ENCODE results near the gene PCBD1.

Gene PCBD1

DNA sequence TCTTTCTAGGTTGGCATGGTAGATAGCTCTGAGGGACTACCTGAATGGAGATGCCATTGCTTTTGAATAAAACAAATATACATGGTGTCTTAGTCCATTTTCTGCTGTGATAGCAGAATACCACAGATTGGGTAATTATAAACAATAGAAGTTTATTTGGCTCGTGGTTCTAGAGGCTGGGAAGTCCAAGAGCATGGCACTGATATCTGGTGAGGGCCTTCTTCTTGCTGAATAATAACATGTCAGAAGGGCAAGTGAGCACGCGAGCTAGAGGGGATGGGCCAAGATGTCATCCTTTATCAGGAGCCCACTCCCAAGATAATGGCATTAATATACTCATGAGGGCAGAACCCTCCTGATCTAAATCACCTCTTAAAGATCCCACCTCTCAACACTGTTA, 50.7 kb downstream of the PCBD1 start:
- DNase-seq (no peak), ATAC-seq (replicated peaks) (no peak)
- Mint-ChIP-seq H3K27me3 (no peaks in the 10 kb centered on the region), H3K27ac (no peak overlapping the region), H3K4me1 (ENCODE audit: low read depth in 2 of 2) (peaks cover 25 to 62% of the 10 kb centered on the region in 2 donors), H3K36me3 (ENCODE audit: insufficient read depth) (peaks cover 4% of the 10 kb centered on the region), H3K4me3 (no peak overlapping the region), H3K9me3 (peaks cover 0 to 1% of the 10 kb centered on the region in 2 donors)

DNA sequence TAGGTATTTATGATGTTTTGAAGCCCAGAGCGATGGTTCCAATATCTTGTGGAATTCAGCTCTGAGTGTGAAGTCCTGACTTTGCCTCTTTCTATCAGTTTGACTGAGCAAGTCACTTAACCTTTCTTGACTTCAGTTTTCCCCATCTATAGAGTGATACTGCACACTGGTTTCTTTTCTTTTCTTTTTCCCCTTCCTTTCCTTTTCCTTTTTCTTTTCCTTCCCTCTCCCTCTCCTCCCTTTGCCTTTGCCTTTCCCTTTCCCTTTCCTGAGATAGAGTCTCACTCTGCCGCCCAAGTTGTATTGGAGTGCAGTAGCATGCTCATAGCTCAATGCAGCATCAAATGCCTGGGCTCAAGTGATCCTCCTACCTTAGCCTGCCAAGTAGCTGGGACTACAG, 52.0 kb downstream of the PCBD1 start:
- H3K4me1 Mint-ChIP-seq (ENCODE audit: low read depth in 2 of 2), result peaks cover 21 to 64% of the 10 kb centered on the region in 2 donors
- peaks cover 4% of the 10 kb centered on the region for H3K36me3 Mint-ChIP-seq (ENCODE audit: insufficient read depth)
- H3K27ac Mint-ChIP-seq, result no peak overlapping the region
- no peak overlapping the region for H3K4me3 Mint-ChIP-seq
- no peak for DNase-seq
- H3K9me3 Mint-ChIP-seq, result peaks cover 0 to 1% of the 10 kb centered on the region in 2 donors
- ATAC-seq (replicated peaks), result no peak
- H3K27me3 Mint-ChIP-seq, result no peaks in the 10 kb centered on the region

DNA sequence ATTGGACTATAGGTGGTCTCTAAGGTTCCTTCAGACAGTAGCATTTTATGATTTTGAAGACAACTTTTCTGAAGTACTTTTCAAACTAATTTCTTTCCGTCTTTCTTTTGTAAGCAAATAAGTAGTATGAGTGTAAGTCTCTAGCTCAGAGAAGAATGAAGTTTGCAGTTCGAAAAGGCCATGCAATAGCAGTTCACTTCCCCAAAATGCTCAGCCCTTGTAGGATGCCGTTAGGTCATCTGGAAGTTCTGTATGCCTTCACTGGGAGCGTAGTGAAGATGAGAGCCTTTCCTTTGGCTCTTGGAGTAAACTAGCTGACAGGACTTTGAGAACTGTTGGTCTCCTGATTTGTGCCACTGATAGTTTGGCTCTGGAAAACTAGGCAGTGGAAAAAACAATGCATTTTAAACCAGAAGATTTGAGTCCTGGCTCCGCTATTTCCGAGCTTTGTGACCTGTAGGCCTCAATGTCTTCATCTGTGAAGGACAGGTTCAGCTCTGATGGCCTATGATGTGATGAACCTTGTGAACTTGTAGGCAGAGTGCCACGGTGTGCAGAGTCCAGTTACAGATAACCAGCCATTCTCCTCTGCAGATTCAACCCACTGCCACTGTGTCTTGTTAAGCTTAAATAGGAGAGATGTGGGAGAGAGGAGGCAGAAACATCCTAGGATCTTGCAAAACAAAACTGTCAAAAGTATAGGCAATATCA, 53.8 kb downstream of the PCBD1 start:
- no peak overlapping the region for H3K27ac Mint-ChIP-seq
- ATAC-seq (replicated peaks) (no peak), DNase-seq (no peak)
- peaks cover 15 to 57% of the 10 kb centered on the region in 2 donors for H3K4me1 Mint-ChIP-seq (ENCODE audit: low read depth in 2 of 2)
- no peaks in the 10 kb centered on the region for H3K27me3 Mint-ChIP-seq
- H3K9me3 Mint-ChIP-seq, result peaks cover 0 to 1% of the 10 kb centered on the region in 2 donors
- H3K4me3 Mint-ChIP-seq, result no peak overlapping the region
- H3K36me3 Mint-ChIP-seq (ENCODE audit: insufficient read depth), result peaks cover 4% of the 10 kb centered on the region

DNA sequence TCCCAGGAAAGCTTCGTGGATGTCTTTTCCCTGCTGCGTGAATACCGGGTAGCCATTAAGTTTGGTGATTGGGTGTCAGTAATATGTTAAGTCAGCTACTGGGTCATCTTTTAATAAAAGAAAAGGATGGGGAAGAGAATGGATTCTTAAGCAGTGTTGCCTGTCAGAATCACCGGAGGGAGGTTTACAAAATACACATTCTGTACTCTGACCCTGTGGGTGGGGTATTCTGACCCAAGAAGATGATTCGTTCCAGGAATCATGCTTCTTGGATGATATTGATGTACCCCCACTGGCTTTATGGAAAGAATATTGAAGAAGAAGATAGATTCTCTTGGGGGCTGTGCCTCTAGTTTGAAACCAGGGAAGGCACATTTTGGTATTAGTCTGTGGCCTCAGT, 54.3 kb downstream of the PCBD1 start:
- Mint-ChIP-seq H3K4me3 (no peak overlapping the region), H3K36me3 (ENCODE audit: insufficient read depth) (peaks cover 10% of the 10 kb centered on the region), H3K4me1 (ENCODE audit: low read depth in 2 of 2) (peaks cover 15 to 53% of the 10 kb centered on the region in 2 donors), H3K27ac (peak overlapping the region in 1 of 2 donors; percentile 25), H3K9me3 (peaks cover 0 to 1% of the 10 kb centered on the region in 2 donors), H3K27me3 (no peaks in the 10 kb centered on the region)
- ATAC-seq (replicated peaks) (no peak), DNase-seq (no peak)

DNA sequence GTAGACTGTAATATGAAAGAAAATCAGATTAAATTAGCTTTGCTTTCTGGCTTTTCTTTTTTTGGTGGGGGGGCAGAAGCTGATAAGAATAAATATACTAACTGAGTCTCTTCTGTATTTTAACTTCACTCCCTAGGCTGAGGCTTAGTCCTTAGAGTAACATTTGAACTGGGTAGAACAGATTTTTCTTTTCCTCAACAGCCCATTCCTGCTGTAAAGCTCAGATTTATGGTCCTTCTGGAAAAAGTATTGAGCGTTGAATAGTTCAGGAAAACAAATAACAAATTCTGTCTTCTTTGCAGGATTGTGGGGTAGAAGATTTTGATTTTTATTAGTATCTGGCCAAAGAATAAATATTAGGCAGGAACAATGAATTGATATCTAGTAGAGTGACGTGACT, 54.8 kb downstream of the PCBD1 start:
- no peak overlapping the region for H3K4me3 Mint-ChIP-seq
- peaks cover 0 to 1% of the 10 kb centered on the region in 2 donors for H3K9me3 Mint-ChIP-seq
- ATAC-seq (replicated peaks), result no peak
- no peak for DNase-seq
- H3K4me1 Mint-ChIP-seq (ENCODE audit: low read depth in 2 of 2), result peaks cover 15 to 49% of the 10 kb centered on the region in 2 donors
- H3K27me3 Mint-ChIP-seq, result no peaks in the 10 kb centered on the region
- H3K27ac Mint-ChIP-seq, result peak overlapping the region in 1 of 2 donors; percentile 25
- H3K36me3 Mint-ChIP-seq (ENCODE audit: insufficient read depth), result peaks cover 13% of the 10 kb centered on the region
